Activated T-cell treated with anti-CD3 and anti-CD28 coated beads for 4 hours (primary cell): Measurements from ENCODE around the gene LRRC56.

Experiments
- DNase-seq: peaks from one replicate; pipeline ENCODE4 v3.0.0-alpha.2; 2020

Gene LRRC56

DNA sequence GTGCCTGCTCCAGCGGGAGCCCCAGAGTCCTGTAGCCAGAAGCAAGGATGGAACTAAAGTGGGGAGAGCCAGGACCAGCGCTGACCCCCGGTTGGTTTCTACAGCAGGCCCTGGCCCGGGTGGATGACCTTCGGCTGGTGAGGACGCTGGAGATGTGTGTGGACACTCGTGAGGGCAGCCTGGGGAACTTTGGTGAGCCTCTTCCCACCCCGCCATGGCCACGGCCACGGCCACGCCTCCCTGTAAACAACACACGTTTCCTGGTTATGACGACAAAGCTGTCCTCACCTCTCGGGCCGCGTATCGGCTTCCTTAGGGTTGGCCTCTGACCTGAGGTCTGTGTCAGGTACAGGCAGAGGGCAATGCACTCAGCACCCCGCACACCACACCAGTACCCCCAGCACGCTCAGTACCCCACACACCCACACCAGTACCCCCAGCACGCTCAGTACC is 4.1 kb downstream of the LRRC56 start:
- DNase-seq = no peak

DNA sequence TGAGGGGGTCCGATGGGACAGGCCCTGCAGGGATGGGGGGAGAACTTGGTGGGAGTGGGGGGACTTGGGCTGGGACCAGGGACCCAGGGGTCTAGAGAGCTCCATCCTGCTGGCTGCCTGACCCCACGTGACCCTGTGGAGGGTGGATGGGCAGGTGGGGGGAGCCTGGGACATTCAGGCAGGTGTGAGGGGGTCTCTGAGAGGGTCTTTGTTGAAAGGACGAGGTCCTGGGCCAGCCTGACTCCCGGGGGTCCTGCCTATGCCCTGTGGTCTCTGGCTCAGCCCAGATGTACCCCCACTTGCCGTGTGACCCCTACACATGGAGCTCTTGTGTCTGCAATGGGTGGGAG is 7.5 kb downstream of the LRRC56 start:
- no peak for DNase-seq

DNA sequence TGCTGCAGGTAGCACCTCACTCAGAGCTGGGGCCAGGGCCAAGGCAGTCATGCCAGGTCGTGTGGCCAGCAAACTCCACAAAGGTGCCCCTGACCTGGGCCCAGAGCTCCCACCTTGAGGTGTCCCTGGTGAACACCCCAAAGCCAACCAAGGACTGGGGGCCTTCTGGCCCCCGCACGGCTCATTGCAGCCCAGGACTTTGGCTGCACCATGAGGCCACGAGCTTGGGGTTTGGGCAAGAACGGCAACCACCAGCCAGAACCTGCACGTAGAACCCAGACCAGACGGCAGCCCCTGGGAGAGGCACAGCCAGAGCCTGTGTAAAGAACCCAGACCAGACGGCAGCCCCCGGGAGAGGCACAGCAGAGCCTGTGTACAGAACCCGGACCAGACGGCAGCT is 7.8 kb downstream of the LRRC56 start:
- no peak for DNase-seq

DNA sequence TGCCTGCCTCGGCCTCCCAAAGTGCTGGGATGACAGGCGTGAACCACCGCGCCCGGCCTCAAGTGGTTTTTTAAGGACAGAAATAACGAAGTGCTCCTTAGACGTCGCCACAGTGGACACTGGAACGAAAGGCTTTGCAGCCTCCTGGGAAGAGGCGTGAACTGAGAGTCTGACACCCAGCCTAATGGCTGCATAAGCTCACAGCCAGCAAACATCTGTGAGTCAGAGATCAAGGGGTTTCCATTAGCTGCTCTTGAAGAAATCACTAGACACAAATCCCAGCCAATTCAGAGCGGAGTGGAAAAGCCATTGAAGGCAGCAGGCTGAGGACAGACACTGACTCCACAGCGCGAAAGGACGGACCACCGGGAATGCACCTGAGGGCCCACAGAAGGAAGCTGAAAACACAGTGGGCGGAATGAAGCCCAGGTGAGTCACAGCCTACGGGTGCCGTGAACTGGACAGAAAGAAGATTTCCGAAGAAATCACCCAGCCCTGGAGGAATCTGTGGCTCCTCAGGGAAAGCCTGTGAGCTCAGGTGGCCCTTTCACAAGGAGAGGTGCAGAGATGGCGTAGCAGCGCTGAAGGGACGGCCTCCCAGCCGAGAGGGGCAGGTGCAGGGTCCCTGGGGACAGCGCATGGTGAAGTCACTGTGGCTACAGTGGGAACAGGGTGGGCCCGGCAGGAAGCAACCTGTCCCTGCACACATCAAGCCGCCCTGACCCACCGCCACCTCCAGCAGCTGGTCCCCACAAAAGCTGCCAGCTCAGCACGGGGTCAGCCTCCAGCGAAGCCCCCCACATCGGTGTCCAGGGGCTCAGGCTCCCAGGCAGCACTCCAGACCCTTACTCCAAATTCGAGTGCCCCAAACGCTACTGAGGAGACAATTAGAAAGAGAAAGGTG is 11.6 kb downstream of the LRRC56 start:
- DNase-seq = no peak

DNA sequence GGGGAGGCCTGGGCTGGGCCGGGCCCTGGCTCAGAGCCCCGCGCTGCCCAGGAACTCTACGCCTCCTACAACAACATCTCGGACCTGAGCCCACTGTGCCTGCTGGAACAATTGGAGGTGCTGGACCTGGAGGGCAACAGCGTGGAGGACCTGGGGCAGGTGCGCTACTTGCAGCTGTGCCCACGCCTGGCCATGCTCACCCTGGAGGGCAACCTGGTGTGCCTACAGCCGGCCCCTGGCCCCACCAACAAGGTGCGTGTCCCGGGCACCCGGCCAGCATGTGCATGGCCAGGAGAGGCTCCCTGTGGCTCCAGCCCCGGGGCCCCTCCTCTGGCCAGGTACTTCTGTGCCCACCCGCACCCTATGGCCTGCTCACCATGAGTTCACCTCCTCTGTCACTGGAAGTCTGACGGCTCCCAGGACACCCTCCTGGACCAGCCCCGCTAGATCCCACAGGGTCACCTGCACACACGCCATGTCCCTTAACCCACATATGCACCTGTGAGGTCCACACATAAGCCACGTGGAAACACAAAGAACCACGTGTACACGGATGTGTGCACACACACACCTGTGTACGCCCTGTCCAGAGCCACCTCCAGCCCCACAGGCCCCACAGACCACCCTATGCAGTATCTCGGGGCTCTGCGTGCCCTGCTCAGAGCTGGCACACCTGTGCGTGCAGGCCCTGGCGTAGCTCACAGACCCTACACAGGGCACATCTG is 12.9 kb downstream of the LRRC56 start:
- no peak for DNase-seq

DNA sequence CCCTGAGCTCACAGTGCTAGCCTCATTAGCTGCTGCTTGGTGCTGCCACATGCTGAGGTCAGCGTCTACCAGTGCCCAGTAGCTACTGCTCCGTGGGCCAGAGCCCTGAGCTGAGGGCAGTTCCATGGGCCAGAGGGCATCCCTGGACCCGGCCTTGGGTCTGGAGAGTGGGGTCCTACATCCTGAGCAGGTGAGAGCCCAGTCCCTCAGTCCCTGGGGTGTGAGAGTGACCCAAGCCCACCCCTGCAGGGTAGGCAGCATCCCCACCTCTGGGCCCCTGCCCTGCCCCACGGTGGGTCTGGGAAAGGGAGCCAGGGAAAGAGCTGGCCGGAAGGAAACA is 13.4 kb downstream of the LRRC56 start:
- no peak for DNase-seq

DNA sequence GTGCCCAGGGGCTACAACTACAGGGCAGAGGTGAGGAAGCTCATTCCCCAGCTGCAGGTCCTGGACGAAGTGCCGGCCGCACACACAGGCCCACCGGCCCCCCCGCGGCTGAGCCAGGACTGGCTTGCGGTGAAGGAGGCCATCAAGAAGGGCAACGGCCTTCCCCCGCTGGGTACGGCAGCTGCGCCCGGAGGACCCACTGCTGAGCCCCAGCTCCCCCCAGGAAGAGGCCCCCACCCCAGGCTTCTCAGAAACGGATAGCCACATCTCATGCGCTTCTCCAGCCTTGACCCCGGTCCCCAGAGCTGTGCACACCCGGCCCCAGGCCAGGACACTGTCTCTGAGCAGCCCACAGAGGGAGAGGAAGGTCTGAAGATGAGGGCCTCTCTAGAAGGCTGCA is 13.8 kb downstream of the LRRC56 start:
- DNase-seq = no peak

DNA sequence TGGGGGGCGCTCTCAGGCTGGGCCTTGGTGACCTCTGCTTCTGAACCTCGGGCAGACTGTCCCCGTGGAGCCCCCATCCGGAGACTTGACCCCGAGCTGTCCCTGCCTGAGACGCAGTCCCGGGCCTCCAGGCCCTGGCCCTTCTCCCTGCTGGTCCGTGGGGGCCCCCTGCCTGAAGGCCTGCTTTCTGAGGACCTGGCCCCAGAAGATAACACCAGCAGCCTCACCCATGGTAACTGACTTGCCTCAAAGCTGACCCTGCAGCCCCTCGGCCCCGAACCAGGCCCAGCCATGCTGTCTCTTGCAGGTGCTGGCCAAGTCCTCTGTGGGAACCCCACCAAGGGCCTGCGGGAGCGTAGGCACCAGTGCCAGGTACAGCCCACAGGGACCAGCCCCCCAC is 14.3 kb downstream of the LRRC56 start:
- DNase-seq = no peak

DNA sequence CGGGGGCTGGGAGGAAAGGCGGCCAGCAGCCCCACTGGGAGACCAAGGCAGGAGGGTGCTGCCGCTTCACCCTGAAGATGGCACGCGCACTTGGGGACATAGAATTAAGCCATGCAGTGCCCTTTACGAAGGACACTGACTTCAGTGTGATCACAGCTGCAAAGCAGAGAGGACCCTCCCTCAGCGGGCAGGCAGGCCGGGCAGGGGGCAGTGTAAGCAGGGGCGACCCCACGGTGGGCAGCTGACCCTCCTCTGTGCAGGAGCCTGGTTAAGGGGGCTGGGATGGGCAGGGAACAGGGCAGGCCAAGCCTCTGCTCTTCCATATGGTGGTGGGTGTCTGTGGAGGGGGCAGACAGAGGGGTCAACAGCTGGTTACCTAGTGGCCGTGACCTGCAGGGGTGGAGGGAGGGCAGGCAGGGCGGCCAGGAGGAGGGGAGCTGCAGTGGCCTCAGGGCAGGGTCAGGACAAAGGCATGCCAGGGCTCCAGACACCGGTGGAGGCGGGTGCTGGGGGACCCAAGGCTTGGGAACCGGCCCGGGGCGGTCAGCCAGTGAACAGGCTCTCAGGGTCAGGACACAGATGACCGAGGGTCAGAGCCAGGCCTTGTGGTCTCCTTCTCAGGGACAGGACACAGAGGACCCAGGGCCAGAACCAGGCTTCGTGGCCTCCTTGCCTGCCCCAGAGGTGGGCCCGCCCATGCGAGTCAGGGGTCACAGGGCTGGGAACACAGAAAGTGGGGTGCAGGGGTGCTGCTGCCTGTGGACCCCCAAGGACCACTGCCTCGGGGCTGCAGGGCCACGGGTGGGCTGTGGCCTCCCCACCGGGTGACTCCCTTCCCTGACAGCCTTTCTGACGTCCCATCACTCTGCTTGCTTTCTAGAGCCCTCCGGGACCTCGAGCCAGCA is 16.0 kb downstream of the LRRC56 start:
- no peak for DNase-seq

DNA sequence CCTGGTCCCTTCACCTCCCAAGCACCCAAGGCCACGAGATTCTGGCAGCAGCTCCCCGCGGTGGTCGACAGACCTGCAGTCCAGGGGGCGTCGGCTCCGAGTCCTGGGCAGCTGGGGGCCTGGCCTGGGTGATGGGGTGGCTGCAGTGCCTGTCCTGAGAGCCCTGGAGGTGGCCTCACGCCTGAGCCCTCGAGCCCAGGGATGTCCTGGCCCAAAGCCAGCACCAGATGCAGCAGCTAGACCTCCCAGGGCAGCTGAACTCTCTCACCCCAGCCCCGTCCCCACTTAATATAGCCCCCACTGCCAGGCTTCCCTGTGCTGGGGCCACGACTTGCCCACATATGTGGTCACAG is 16.6 kb downstream of the LRRC56 start:
- DNase-seq = no peak

DNA sequence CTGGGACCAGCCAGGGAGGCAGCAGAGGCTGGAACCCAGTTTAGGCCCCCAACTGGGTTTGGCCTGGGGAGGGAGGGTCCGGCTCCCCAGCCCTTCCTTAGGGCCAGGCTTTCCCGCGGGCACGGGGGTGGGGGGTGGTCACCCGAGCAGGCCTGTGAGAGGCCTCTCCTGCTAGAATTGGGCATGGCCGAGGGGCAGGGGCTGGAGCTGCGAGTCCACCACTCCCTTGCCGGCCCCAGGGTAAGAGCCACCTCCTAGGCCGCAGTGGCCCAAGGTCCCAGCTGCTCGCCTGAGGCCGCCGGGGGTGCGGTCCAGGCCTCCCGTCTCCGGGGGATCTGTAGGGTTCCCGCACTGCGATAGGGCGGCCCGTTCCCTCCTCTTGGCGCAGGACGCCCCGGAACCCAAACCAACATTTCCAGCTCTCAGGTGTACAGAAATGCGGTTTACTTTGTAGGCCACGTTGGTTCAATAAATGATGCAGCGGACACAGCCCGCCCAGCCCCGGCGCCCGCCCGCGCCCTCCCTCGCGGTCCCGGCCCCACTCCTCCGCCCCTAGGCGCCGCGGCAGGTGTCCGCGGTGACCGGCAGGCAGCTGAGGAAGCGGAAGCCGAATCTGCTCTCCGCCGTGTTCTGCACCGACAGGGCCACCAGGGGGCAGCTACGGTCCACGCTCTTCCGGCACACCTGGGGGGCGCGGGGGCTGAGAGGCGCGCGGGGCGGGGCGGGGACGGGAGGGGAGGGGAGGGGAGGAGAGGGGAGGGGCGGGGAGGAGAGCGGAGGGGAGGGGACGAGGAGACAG is 17.3 kb downstream of the LRRC56 start:
- DNase-seq = peak; percentile 67

DNA sequence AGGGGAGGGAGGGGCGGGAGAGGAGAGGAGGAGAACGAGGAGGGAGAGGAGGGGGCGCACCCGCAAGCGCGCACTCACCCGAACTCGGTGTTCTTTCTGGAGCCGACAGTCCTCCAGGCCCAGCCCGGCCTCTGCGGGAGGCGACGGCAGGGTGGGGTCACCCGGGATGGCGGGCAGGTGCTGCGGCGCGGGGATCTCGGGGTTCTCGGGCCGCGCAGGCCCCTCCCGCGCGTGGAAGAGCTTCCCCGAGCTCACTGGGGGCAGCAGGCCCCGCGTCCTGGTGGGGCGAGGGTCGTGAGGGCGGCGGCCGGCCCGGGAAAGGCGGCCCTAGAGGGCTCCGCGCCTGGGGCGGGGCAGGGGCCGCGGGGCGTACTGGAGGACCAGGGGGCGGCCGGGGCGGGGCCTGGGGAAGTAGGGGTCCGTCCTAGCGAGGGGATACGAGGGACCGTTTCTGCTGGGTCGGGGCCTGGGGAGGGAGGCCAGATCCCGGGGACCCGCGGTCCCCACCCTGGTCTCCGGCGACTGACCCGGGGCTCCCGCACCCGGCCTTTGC is 18.0 kb downstream of the LRRC56 start:
- DNase-seq = no peak

DNA sequence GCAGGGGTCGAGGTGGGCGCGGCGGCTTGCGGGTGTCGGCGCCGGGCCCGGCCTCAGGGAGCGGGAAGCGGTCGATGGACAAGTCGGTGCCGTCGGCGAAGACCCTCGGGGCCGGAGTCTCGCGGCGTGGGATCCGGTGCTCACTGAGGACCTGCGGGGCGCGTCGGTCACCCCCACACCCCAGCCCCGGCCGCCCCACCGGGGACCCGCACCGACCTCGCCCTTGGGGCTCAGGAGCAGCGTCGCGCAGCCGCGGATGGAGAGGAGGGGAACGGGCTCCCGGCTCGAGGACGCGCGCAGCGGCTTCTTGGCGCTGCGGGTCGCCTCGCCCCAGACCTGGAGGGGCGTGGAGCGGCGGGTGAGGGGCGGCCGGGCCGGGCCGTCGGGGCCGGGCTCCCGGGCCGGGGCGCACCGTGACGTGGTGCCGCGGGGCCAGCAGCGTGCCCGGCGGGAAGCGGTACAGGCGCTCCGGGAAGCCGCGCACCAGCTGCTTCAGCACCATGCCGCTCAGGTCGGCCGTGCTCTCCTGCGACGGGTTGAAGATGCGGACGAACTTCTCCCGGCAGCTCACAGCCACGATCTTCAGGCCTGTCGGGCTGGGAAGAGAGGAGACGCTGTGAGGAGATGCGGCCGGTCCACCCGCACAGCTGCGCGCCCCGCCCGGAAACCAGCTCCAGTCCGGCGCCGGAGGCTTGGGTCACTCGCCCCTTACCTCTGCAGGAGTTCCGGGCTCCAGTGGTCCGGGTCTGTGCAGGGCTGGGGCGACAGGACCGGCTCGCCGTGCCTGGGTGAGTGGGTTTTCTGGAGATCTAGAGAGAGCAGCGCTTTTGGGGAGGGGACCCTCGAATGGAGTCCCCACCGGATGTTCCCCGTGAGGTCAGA is 18.7 kb downstream of the LRRC56 start:
- DNase-seq = no peak

DNA sequence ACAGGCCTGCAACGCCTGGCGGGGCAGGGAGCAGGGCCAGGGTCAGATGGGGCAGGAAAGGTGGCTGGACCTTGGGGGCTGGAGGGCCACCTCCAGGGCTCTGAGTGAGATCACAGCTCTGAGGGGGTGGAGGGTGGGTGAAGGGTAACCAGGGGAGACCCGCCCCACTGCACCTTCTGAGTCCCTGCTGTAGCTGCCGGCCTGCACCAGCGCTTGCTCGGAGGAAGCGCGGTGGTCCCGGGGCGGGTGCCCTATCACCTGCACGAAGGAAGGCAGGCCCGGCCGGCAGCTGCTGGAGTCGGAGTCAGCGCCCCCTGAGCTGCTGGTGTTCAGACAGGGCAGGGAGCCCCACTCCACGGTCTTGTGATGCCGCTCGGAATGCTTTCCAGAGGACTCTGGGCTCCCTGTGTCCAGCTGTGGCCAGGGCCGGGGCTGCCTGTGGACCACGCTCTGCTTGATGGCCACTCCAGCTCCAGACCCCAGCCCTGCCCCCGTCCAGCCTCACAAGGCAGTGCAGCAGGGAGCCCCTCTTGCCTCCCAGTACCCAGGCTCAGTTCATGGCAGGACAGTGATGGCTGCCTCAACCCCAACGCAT is 19.4 kb downstream of the LRRC56 start:
- DNase-seq = no peak

DNA sequence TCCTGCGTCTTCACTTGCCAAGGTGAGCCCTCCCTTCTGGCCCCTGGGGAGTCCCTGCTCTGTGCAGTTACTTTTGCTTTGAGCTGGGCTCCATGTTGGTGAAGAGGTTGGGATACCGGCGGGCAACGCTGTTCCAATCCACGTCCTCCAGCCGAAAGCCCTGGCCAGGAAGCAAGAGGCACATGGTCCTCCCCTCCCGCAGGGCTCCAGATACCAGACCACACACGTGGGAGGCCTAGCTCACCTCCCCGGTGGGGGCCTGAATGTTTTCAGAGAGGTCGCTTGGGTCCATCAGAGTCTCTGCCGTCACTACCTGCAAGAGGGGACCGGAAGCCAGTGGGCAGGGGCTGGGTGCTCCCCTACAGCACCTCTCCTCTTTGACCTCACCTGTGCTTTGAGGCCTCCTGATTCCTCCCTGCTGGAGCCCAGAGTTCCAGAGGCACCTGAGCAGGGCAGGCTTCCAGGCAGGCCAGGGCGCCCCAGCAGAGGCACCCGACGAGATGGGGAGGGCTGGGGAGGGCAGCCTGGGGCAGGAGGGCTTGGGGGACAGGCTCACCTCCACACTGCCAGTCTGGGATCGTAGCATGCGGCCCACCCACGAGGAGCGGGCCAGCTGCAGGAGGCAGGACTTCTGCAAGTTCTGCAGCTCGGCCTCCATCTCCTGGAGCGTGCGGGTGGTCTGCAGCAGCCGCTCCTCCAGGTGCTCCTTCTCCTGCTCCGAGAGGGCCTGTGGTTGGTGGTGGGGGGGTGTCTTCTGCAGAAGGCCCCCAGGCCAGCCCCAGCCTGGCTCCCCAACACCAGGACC is 20.2 kb downstream of the LRRC56 start:
- DNase-seq = no peak

DNA sequence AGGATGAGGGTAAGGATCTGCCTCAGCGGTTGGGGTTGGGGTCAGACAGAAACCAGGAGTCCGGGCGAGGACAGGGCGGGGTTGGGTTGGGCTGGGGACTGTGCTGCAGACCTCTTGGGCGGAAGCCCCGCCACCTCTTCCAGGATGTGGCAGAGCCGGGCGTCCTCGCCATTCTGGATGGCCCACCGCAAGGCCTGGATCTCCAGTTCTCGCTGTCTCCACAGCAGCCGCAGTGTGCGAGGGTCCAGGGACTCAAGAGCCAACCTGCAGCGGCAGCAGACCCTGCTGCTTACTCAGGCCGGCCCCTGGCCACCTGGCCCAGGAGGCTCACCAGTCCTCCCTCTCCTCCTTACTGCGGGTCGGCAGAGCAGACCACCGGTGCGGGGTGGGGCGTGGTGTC is 21.2 kb downstream of the LRRC56 start:
- no peak for DNase-seq

DNA sequence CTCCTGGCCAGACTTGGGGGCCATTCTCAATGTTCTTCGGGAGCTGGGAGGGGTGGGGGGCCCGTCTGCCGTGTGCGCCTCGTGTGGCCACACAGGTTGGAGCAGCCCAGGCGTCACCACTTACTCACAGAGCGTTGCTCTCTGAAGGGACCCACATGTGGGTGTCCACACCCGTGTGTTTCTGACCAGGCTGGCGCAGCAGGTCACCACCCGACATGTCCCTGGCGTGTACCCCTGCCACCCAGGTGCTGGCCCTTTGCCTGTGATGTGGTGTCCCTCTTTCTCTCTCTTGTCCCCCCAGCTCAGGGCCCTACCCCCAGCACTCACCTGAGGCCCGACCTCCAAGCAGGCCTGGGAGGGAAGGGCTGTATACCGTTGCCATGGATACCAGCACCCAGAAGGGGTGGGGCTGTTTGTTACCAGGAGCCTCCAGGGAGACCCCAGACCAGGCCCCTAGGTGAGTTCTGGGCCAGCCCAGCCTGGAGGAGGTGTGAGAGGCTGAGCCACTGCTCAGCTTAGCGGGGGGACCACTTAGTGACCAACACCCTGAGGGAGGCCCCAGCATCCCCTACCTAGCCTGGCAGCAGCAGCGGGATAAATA is 21.8 kb downstream of the LRRC56 start:
- DNase-seq = no peak

DNA sequence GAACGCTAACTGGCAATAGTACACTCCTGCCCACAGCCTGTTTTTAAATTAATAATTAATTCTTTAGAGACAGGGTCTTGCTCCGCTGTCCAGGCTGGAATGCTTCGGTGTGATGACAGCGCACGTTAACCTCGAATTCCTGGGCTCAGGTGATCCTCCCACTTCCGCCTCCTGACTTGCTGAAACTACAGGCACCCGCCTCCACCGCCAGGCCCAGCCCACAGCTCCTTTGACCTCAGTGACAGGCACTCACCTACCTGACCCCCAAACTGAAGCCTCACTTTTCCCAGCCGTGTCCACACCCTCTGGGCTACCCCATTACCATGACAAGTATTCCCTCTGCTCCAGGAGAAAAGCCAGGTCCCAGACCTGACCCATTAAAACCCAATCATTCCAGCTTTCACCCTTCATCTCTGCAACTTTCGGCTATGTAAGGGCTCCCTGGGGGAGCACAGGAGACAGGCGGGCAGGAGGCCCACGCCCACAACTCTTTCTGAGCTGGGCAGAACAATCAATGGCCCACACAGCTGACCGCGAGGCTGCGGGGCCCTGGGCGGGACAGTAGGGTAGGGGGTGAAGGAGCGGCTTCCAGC is 22.5 kb downstream of the LRRC56 start:
- DNase-seq = no peak
